Measurements from ENCODE around the gene IL32. TPM values are rescaled to one million over a fixed set of nuclear protein-coding genes. Genes with fewer than 3 reads are reported as not detected.

Gene IL32
- total RNA-seq, 1 experiment from 2014 or later: 4.7 TPM

DNA sequence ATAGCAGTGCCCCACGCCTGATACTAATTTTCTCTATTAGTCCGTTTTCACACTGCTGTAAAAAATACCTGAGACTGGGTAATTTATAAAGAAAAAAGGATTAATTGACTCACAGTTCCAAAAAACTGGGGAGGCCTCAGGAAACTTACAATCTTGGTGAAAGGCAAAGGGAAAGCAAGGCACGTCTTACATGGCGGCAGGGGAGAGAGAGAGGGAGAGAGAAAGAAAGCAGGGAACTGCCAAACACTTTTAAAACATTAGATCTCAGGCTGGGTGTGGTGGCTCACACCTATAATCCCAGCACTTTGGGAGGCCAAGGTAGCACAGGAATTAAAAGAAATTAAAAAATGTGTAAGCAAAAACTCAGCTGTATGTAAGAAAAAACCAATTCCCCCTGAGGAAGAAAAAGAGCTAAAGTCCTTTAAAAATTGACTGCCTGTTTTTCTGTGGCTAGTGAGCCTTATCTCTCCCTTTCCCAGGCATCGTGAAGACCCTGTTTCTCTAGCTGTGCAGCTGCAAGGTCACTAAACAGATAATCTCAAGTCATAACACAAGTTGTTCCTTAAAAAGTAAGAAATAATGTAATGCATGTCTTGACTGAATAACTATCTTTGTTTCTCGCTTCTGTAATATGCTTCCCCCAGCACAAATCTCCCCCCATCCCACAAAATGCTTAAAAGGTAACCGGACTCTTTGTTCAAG lies 19.7 kb downstream of the IL32 start (continued):
- TF ChIP-seq, protein P1, sequence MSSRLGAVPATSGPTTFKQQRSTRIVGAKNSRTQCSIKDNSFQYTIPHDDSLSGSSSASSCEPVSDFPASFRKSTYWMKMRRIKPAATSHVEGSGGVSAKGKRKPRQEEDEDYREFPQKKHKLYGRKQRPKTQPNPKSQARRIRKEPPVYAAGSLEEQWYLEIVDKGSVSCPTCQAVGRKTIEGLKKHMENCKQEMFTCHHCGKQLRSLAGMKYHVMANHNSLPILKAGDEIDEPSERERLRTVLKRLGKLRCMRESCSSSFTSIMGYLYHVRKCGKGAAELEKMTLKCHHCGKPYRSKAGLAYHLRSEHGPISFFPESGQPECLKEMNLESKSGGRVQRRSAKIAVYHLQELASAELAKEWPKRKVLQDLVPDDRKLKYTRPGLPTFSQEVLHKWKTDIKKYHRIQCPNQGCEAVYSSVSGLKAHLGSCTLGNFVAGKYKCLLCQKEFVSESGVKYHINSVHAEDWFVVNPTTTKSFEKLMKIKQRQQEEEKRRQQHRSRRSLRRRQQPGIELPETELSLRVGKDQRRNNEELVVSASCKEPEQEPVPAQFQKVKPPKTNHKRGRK (CRISPR knock-in tag; IDR thresholded peaks at IDR 0.05; ENCODE audit: borderline replicate concordance): no peak
- TF ChIP-seq CTCF (IDR thresholded peaks at IDR 0.05) (no peak), JUN (CRISPR knock-in tag; IDR thresholded peaks at IDR 0.05) (no peak), ZNF121 (CRISPR knock-in tag; IDR thresholded peaks at IDR 0.05) (no peak)

- Mint-ChIP-seq H3K27ac (peak overlapping the region; percentile 61), H3K36me3 (peaks cover 20% of the 10 kb centered on the region), H3K4me3 (no peak overlapping the region), H3K4me1 (peaks cover 21% of the 10 kb centered on the region), H3K9me3 (peaks cover 2% of the 10 kb centered on the region; the same call in 1 of the 2 replicates), H3K27me3 (ENCODE audit: low read depth) (no peaks in the 10 kb centered on the region)
- ATAC-seq (no peak), DNase-seq (ENCODE audit: low spot score) (no peak)
- ChIA-PET POLR2A (interaction anchor here (1.9 kb wide), 1 partner anchor 26 kb away, joined by 5 read pairs; no protein-coding TSS in a partner anchor), CTCF (interaction anchor here (1.3 to 5.2 kb wide), 3 partner anchors 10 to 54 kb away, joined by 3 to 52 read pairs (median 6); no protein-coding TSS in a partner anchor)
- TF ChIP-seq SOX15 (CRISPR knock-in tag; IDR thresholded peaks at IDR 0.05) (no peak), IRF2 (CRISPR knock-in tag; IDR thresholded peaks at IDR 0.05; ENCODE audit: borderline replicate concordance, low read depth) (no peak), CREM (CRISPR knock-in tag; IDR thresholded peaks at IDR 0.05) (no peak), ZNF138 (CRISPR knock-in tag; conservative IDR thresholded peaks at IDR 0.05) (no peak), ZNF121 (CRISPR knock-in tag; IDR thresholded peaks at IDR 0.05) (no peak), E2F1 (CRISPR knock-in tag; IDR thresholded peaks at IDR 0.05) (no peak), SP1 (CRISPR knock-in tag; conservative IDR thresholded peaks at IDR 0.05) (no peak)
Measured at GRCh38 chr16:3085868-3086595, 20.6 kb downstream of the IL32 start.

DNA sequence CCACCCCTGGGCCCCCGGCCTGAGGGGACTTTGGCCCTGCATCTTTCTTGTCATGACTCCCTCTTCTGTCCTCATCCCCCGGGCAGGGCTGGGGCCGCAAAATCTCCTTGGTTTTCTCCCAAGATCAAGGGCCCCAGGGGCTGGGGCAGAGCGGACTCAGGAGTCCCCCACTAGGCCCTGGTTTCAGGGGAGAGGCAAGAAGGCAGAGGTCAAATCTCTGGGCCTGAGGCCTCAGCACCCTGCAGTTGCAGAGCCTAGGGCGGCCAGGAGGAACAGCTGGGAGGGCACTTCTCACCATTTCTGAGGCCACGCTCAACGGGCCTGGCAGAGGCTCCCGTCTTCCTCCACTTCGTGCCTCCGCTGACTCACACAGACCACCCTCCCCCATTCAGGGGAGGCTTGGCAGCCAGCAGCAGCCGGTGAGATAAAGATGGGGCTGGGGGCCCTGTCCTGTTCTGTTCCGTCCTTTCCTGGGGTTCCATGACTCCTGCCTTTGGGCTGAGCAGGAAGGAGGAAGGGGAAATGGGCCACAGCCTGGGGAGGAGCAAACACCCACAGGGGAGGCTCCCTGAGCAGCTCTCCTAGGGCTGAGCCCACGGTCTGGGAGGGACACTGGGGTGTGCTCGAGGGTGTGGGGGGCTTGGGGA lies 21.3 kb downstream of the IL32 start:
- CTCF ChIA-PET: interaction anchor here (1.0 to 5.2 kb wide), 12 partner anchors 8 to 112 kb away, joined by 3 to 52 read pairs (median 7); partner anchors contain the start of gene ZSCAN10
- no peak overlapping the region for H3K4me3 Mint-ChIP-seq
- peaks cover 27% of the 10 kb centered on the region for H3K36me3 Mint-ChIP-seq
- ATAC-seq (peak; percentile 27), DNase-seq (ENCODE audit: low spot score) (no peak)
- H3K9me3 Mint-ChIP-seq: no peaks in the 10 kb centered on the region
- TF ChIP-seq, protein P2, sequence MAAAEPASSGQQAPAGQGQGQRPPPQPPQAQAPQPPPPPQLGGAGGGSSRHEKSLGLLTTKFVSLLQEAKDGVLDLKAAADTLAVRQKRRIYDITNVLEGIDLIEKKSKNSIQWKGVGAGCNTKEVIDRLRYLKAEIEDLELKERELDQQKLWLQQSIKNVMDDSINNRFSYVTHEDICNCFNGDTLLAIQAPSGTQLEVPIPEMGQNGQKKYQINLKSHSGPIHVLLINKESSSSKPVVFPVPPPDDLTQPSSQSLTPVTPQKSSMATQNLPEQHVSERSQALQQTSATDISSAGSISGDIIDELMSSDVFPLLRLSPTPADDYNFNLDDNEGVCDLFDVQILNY (CRISPR knock-in tag; IDR thresholded peaks at IDR 0.05): no peak
- 0 out of 2 replicates have a peak, but pooled peaks have one; percentile 2 for TF ChIP-seq SP1 (CRISPR knock-in tag; conservative IDR thresholded peaks at IDR 0.05)
- POLR2A ChIA-PET: interaction anchor here (1.0 to 1.9 kb wide), 5 partner anchors 12 to 59 kb away, joined by 4 to 12 read pairs (median 4); partner anchors contain the start of genes ZNF205 and ZSCAN10
- H3K27ac Mint-ChIP-seq: peak overlapping the region; percentile 36; the same call in 1 of the 2 replicates
- H3K4me1 Mint-ChIP-seq: peaks cover 21% of the 10 kb centered on the region
- no peaks in the 10 kb centered on the region for H3K27me3 Mint-ChIP-seq (ENCODE audit: low read depth)

Measured in WTC11 (cell line).